GF-D8 (cell line): Measurements from ENCODE around the gene SPRR2B.
"Not testable (repeated sequence)": the region's sequence is repeated elsewhere in the genome, so short reads cannot be mapped to it uniquely, and the experiment has no call there.

Experiments
- DNase-seq: peaks from one replicate; lab custom pipeline; 2025; lab: John Stamatoyannopoulos, UW

SPRR2B gene

DNA sequence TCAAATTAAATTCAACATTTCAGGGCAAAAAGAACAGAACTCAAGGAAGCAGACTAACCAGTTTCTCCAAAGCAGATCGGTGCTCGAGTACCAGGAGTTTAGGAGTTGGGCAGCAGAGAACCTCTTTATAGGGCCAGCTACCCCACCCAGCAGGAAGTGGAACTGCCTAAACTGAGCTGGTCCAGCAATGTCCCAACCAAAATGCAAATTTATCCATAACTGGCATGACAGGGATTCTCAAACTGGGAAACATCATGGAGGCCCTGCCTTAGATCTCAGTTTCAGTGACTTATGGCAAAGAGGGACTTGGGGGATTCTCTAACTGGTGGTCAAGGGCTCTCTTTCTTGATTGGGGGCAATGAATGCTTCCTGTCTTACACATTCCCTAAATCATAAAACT, at the start of gene SPRR2B:
TSS of gene SPRR2B (minus strand) at position 101 of the 400 bp plus-strand sequence. CDS start 772 bp downstream, outside the sequence.
- no peak for DNase-seq

DNA sequence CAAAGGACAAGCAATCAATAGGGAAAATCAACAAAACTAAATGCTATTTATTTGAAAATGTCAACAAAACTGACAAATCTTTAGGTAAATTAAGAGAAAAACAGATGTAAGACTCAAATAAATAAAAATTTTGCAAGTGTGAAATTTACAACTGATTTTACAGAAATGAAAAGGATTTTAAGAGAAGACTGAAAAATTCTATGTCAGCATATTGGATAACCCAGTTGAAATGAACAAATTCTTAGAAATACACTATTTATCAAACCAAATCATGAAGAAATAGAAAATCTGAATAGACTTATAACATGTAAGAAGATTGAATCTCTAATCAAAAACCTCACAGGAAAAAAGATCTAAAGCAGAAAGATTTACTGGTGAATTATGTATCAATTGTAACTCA, 49.5 kb upstream of the SPRR2B start:
- DNase-seq, result no peak

DNA sequence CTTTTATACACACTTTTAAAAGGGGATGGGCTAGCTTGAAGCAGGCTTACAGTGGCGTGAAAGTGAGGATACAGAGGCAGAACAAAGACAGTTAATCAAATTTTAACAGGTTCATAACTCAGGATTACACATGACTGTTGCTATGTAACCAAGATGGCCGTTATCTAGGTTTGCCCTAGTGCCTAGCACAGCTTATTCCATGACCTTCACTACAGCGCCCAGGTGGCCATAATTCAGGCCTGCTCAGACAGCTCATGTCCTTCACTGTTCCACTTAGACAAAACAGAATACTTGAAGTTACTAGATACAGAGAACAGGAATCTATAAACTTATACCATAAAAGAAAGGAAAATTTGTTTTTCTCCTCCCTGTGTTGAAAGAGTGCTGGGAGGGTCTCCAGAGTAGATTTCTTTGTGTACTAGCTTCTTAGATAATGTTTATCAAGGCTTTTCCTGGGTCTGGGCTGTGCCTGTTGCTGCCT, 48.1 kb upstream of the SPRR2B start:
- no peak for DNase-seq

DNA sequence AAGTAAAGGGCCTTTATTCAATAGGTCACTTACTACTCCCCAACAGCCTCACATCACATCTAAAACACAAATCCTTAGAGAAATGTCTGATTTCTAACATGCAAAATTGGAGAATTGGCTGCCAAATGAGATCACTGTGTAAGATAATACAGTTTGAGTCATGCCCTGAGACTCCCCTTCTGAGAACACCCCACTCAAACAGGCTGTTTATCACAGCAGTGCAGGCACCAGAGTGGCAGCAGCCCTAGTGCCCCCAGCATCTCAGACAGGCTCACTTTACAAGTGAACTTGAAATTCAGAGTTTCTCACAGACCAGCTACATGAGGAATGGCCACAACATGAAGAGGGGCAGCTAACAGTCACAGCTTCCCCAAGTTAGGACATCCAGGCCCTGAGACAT, 43.9 kb upstream of the SPRR2B start:
- DNase-seq, result not testable (repeated sequence)

DNA sequence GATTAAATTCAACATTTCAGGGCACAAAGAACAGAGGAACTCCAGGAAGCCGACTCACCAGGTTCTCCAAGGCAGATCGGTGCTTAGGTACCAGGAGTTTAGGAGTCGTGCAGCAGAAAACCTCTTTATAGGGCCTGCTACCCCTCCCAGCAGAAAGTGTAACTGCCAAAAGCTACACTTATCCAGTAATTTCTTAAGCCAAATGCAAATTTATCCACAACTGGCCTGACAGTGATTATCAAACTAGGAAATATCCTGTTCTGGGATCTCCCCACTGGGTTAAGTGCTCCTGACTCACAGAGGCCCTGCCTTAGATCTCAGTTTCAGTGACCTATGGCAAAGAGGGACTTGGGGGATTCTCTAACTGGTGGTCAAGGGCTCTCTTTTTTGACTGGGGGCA, 42.0 kb upstream of the SPRR2B start, which contains the start of gene SPRR2F:
TSS of gene SPRR2F (minus strand) at position 101 of the 400 bp plus-strand sequence. CDS start 783 bp downstream, outside the sequence.
- no peak for DNase-seq

DNA sequence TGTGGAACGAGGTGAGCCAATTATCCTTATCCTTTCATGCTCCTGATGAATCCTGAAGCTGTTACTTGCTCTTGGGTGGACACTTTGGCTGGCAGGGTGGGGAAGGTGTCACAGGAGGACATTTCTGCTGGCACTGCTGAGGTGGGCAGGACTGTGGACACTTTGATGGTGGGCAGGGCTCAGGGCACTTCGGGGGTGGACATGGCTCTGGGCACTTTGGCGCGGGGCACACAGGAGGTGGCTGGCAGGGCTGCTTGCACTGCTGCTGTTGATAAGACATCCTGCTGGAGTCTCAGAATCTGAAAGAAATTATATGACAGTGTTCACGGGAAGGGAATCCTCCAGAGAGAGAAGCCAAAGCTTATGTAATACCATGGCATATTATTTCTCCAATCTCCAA, 41.0 kb upstream of the SPRR2B start:
- DNase-seq, result not testable (repeated sequence)

DNA sequence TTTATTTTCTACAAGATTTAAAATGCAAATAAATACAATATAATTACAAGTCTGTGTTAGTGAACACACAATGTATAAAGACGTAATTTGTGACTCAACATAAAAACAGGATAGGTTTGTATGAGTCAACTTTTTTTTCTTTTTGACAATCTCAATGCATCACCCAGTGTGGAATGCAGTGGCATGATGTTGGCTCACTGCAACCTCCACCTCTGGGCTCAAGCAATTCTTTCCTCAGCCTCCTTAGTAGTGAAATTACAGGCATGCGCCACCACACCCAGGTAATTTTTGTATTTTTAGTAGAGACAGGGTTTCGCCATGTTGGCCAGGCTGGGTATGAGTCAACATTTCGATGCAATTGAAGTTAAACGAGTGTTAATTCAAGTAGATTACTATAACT, 28.8 kb upstream of the SPRR2B start:
- DNase-seq, result no peak

DNA sequence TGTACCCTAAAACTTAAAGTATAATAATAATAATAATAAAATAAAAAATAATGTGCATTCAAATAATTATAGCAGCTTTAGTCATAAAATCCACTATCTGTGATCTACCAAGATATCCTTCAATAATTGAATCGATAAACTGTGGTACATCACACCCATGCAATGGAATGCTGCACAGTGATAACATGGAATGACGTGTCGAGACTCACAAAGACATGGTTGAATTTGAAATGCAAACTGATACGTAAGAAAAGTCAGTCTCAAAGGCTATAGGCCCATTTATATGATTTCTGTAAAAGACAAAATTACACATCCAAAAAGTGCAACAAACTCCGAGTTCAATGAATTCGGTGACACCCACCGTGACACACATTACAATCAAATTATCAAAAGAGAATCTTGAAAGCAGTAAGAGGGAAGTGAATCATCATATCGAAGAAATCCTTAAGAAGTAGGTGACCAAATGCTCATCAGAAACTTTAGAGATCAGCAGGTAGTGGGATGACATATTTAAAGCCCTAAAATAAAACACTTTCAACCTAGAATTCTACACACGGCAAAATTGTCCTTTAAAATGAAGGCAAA, 28.1 kb upstream of the SPRR2B start:
- no peak for DNase-seq

DNA sequence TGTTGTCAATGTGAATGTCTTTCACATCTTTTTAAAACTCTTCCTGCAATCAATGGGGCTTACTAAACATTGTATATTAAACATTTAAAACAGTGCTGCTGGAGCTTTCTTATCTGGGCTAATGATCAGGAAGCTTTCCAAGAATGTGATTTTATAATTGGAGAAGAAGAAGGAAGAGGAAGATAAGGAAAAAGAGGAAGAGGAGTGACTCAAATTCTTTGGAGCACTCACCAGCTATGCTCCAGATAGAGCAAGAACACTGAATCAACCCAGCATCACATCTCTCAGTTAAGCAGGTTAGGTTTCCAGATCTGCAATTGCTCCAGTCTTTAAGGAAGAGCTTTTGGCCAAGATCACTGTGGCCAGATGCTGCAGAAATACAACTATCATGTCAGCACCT, 24.4 kb upstream of the SPRR2B start:
- DNase-seq, result no peak

DNA sequence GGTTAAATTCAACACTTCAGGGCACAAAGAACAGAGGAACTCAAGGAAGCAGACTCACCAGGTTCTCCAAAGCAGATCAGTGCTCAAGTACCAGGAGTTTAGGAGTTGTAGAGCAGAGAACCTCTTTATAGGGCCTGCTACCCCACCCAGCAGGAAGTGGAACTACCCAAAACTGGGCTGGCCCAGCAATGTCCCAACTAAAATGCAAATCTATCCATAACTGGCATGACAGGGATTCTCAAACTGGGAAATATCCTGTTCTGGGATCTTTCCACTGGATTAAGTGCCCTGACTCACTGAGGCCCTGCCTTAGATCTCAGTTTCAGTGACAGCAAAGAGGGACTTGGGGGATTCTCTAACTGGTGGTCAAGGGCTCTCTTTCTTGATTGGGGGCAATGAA, 23.0 kb upstream of the SPRR2B start, which contains the start of gene SPRR2E:
TSS of gene SPRR2E (minus strand) at position 101 of the 400 bp plus-strand sequence. CDS start 775 bp downstream, outside the sequence.
- no peak for DNase-seq

DNA sequence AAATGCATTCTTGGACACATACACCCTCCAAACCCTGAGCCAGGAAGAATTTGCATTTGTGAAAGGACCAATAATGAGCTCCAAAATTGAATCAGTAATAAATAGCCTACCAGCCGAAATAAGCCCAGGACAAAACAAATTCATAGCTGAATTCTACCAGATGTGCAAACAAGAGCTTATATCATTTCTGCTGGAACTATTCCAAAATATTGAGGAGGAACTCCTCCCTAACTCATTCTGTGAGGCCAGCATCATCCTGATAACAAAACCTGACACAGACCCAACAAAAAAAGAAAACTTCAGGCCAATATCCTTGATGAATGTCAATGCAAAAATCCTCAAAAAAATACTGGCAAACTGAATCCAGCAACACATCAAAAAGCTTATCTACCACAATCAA, 16.2 kb upstream of the SPRR2B start:
- no peak for DNase-seq

DNA sequence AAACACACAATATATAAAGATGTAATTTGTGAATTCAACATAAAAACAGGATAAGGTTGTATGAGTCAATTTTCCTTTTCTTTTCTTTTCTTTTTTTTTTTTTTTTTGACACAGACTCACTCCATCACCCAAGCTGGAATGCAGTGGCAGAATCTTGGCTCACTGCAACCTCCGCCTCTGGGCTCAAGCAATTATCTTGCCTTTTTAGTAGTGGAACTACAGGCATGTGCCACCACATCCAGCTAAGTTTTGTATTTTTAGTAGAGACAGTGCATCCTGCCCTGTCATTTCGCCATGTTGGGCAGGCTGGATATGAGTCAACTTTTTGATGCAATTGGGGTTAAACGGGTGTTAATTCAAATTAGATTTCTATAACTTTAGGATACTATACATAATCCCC, 10.3 kb upstream of the SPRR2B start:
- DNase-seq, result no peak

DNA sequence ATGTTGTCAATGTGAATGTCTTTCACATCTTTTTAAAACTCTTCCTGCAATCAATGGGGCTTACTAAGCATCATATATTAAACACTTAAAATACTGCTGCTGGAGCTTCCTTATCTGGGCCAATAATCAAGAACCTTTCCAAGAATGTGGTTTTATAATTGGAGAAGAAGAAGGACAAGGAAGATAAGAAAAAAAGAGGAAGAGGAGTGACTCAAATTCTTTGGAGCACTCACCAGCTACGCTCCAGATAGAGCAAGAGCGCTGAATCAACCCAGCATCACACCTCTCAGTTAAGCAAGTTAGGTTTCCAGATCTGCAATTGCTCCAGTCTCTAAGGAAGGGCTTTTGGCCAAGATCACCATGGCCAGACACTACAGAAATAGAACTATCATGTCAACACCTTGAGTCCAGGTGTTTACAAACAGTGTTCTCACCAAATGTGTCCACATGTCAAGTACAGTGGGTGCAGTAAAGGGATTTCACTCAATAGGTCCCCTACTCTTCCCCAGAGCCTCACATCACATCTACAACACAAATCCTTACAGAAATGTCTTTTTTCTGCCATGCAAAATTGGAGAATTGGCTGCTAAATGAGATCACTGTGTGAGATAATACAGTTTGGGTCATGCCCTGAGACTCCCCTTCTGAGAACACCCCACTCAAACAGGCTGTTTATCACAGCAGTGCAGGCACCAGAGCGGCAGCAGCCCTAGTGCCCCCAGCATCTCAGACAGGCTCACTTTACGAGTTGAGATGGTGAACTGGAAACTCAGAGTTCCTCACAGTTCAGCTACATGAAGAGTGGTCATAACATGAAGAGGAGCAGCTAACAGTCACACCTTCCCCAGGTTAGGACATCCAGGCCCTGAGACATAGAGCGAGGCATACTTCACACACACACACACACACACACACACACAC, 1.7 kb upstream of the SPRR2B start:
- no peak for DNase-seq

DNA sequence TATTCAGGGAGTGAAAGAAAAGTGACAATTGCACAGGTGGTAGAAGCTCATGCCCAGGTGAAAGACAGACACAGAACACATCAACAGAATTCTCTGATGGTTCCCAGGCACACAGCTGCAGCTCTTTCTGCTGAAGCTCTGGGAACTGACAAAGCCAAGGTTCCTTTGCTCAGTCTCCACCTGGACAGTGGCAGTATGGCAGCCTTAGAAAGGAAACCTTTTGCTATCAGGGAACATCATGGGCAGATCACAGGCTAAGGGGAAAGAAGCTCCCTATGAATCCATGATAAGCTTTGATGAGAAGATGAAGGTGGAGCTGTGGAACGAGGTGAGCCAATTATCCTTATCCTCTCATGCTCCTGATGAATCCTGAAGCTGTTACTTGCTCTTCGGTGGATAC, 1.2 kb downstream of the SPRR2B start:
- DNase-seq, result no peak

DNA sequence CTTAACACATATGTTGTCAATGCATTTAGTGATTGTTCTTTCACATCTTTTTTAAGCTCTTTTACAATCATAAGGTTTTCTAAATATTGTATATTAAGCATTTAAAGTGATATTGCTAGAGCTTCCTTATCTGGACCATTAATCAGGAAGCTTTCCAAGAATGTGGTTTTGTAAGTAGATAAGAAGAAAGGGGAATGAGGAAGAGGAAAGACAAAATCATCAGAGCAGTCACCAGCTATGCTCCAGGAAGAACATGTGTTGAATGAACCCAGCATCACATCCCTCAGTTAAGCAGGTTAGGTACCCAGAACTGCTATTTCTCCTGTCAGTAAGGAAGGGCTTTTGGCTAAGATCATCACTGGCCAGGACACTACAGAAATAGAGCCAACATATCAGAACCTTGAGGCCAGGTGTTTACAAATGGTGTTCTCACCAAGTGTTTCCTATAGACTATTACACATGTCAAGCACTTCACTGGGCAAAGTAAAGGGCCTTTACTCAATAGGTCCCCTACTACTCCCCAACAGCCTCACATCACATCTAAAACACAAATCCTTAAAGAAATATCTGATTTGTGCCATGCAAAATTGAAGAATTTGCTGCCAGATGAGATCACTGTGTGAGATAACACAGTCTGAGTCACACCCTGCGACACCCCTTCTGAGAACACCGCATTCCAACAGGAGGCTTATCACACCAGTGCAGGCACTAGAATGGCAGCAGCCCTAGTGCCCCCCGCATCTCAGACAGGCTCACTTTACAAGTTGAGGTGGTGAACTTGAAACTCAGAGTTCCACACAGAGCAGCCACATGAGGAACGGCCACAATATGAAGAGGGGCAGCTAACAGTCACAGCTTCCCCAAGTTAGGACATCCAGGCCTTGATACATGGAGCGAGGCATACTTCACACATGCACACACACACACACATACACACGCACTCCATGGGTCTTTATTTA, 12.3 kb downstream of the SPRR2B start:
- no peak for DNase-seq

DNA sequence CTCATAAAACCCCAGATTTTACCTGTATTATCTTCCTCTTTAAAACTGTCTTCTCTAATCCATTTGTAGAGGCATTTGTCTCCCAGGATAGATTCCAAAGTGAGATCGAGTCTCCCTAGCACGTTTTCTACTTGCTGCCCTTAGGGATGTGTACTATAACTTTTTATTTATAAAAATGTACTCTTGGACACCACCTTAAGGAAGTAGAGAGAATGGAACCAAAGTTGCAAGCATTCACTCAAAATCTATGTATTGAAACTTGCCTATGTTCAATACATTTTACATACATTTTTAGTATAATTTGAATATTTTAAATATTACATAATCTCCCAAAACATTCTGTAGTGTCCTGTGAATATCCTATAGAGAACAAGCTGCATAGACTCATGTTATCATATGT, 13.3 kb downstream of the SPRR2B start:
- no peak for DNase-seq

DNA sequence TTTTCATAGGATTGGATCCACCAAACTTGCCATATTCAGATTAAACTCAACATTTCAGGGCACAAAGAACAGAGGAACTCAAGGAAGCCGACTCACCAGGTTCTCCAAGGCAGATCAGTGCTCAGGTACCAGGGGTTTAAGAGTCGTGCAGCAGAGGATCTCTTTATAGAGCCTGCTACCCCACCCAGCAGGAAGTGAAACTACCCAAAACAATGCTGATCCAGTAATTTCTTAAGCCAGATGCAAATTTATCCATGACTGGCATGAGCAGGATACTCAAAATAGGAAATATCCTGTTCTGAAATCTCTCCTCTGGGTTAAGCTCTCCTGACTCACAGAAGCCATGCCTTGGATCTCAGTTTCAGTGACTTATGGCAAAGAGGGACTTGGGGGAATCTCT, 14.0 kb downstream of the SPRR2B start, which contains the start of gene SPRR2A:
TSS of gene SPRR2A (minus strand) at position 138 of the 400 bp plus-strand sequence. CDS start 777 bp downstream, outside the sequence.
- no peak for DNase-seq

DNA sequence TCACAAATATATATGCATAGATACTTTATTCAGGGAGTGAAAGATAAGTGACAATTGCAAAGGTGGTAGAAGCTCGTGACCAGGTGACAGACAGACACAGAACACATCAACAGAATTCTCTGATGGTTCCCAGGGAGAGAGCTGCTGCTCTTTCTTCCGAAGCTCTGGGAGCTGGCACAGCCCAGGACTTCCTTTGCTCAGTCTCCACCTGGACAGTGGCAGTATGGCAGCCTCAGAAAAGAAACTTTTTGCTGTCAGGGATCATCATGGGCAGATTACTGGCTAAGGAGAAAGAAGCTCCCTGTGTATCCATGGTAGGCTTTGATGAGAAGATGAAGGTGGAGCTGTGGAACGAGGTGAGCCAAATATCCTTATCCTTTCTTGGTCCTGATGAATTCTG, 15.3 kb downstream of the SPRR2B start:
- not testable (repeated sequence) for DNase-seq

DNA sequence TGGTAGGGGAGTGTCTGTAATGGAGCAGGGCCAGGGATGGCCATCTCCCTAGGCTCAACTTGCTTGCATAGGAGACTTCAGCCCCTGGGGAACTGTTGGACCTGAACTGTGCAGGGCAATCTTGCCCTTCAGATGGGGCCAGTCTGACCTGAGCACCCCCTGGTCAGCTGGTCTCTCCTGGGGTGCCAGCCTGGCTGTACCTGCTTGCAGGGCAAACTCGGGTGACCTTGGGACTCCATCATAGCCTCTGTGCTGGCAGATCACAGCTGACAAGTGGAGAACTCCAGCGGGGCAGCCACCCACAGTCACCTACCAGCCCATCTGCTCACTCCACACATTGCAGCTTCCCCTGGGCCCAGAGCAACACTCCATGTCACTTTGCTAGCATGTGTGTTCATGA, 22.2 kb downstream of the SPRR2B start:
- DNase-seq, result no peak

DNA sequence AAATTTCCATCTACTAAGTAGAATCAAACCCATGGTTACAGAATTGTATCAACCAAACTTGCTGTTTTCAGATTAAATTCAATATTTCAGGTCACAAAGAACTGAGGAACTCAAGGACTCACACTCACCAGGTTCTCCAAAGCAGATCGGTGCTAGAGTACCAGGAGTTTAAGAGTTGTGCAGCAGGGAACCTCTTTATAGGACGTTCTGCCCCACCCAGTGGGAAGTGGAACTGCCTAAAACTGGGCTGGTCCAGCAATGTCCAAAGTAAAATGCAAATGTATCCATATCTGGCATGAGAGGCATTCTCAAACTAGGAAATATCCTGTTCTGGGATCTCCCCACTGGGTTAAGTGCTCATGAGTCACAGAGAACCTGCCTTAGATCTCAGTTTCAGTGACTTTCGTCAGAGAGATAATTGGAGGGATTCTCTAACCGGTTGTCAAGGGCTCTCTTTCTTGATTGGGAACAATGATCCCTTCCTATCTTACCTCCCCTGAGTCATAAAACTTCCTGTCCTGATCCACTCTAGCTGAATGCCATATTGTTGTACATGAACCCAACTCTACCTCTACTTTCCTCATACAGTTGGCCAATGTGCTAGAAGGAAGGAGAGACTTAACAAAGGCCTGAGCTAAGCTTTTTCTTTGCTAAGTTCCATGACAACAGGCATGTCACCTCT, 30.3 kb downstream of the SPRR2B start, which contains the start of gene SPRR2D:
TSS of gene SPRR2D (minus strand) at position 171 of the 682 bp plus-strand sequence. CDS start 774 bp downstream, outside the sequence.
- no peak for DNase-seq

DNA sequence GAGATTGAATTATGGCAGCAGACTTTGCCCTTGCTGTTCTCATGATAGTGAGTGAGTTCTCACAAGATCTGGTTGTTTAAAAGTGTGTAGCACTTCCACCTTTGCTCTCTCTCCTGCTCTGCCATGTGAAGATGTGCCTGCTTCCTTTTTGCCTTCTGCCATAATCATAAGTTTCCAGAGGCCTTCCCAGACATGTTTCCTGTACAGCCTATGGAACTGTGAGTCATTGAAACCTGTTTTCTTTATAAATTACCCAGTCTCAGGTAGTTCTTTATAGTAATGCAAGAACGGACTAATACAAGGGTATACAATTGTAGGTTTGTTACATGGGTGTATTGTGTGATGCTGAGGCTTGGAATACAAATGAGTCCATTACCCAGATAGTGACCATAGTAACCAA, 36.2 kb downstream of the SPRR2B start:
- DNase-seq, result no peak
